Endothelial cell of umbilical vein (primary cell): ENCODE data around the gene AFAP1L2. TPM values are rescaled to one million over a fixed set of nuclear protein-coding genes. Genes with fewer than 3 reads are reported as not detected.

Experiments used
- BruUV-seq: library from RNA; stranded (reverse); fragments of 400-500 nt; replicated peaks from 2 replicates; lab custom pipeline; 2021; lab: Mats Ljungman, UMichigan
- CTCF ChIA-PET: fragments of 300-600, 350-600 bp; sonication (Branson Sonifier 250); formaldehyde crosslinking; loops from one replicate; lab custom pipeline; 2021; ENCODE audit warnings: antibody characterized with exemption, inconsistent platforms; lab: Charles Lee
- POLR2A ChIA-PET: fragments of 300-600, 350-600 bp; sonication (Branson Sonifier 250); formaldehyde crosslinking; loops from one replicate; lab custom pipeline; 2021; ENCODE audit warnings: antibody characterized with exemption, inconsistent platforms; lab: Charles Lee
- DNase-seq: peaks from one replicate; pipeline ENCODE4 v3.0.0-alpha.2; 2011; ENCODE audit warnings: low read depth, low spot score
- FAIRE-seq: peaks from 2 replicates; lab custom pipeline; 2011; peaks lifted over from hg19 to GRCh38; lab: Jason Lieb, UNC
- H2AFZ ChIP-seq: 2 replicates; pipeline ENCODE4 v1.6.0; 2012; ENCODE audit warnings: low read depth, low read length, control low read depth, inconsistent platforms
- H3K27ac ChIP-seq: 2 replicates; pipeline ENCODE4 v1.5.1; 2011; ENCODE audit warnings: low read depth, mild to moderate bottlenecking, control low read depth, low read length, moderate library complexity; ENCODE audit not compliant: insufficient read depth
- H3K27me3 ChIP-seq, 2 experiments: 2 replicates each; pipeline versions ENCODE4 v1.6.0 to v1.6.1; 2011; ENCODE audit warnings: low read length in 2 of 2, mixed read lengths in 1 of 2; ENCODE audit not compliant: control insufficient read depth in 2 of 2, insufficient read depth in 2 of 2
- H3K36me3 ChIP-seq, 2 experiments: 2 replicates in 1 of 2; 3 replicates in 1 of 2; pipeline ENCODE4 v1.5.1; 2011; ENCODE audit warnings: low read length in 2 of 2, mild to moderate bottlenecking in 1 of 2, moderate library complexity in 1 of 2; ENCODE audit not compliant: control insufficient read depth in 2 of 2, insufficient read depth in 2 of 2; ENCODE audit errors: extremely low read depth in 1 of 2
- H3K4me1 ChIP-seq: 3 replicates; pipeline ENCODE4 v1.5.1; 2011; ENCODE audit warnings: mild to moderate bottlenecking, low read length; ENCODE audit not compliant: control insufficient read depth, insufficient read depth; ENCODE audit errors: extremely low read depth
- H3K4me2 ChIP-seq: 2 replicates; pipeline ENCODE4 v1.6.1; 2011; ENCODE audit warnings: low read length, control low read depth, mixed read lengths; ENCODE audit not compliant: insufficient read depth
- H3K4me3 ChIP-seq, 3 experiments: fragments of 200-600 bp in 1 of 3; sonication (generic), shearing (Covaris generic) in 1 of 3; replicated peaks in 1 of 3; 2 replicates each; pipeline ENCODE4 v1.5.1; 2011 to 2016; ENCODE audit warnings: control low read depth in 3 of 3, low read length in 3 of 3, mild to moderate bottlenecking in 2 of 3, inconsistent platforms in 1 of 3, low read depth in 1 of 3, moderate library complexity in 1 of 3; ENCODE audit not compliant: insufficient read depth in 1 of 3
- H3K79me2 ChIP-seq: 2 replicates; pipeline ENCODE4 v1.6.0; 2012; ENCODE audit warnings: low read length, inconsistent platforms; ENCODE audit not compliant: control insufficient read depth, insufficient read depth
- H3K9ac ChIP-seq: replicated peaks from 2 replicates; pipeline ENCODE3; 2011; ENCODE audit warnings: low read length, control low read depth; ENCODE audit not compliant: insufficient read depth; ENCODE audit errors: extremely low read depth
- H3K9me1 ChIP-seq: replicated peaks from 3 replicates; pipeline ENCODE4 v1.6.0; 2011; ENCODE audit warnings: mild to moderate bottlenecking, low read length; ENCODE audit not compliant: control insufficient read depth, insufficient read depth; ENCODE audit errors: extremely low read depth
- H3K9me3 ChIP-seq: replicated peaks from 2 replicates; pipeline ENCODE4 v1.5.1; 2012; ENCODE audit warnings: low read length, inconsistent platforms; ENCODE audit not compliant: control insufficient read depth, insufficient read depth
- H4K20me1 ChIP-seq: replicated peaks from 2 replicates; pipeline ENCODE3; 2011; ENCODE audit warnings: mild to moderate bottlenecking, low read length; ENCODE audit not compliant: control insufficient read depth, insufficient read depth; ENCODE audit errors: extremely low read depth
- CTCF ChIP-seq, 2 donors: IDR thresholded peaks; 1 replicate in 1 of 2; 2 replicates in 1 of 2; pipeline ENCODE4 v1.5.1; 2011; ENCODE audit warnings: low read length in 2 of 2, mild to moderate bottlenecking in 2 of 2, moderate library complexity in 2 of 2, control low read depth in 1 of 2, inconsistent platforms in 1 of 2, low read depth in 1 of 2; ENCODE audit not compliant: insufficient read depth in 1 of 2; ENCODE audit errors: extremely low read depth in 1 of 2
- EZH2 ChIP-seq: IDR thresholded peaks from 2 replicates; pipeline ENCODE4 v1.6.1; 2012; ENCODE audit warnings: borderline replicate concordance, low read depth, mild to moderate bottlenecking, moderate library complexity, low read length, inconsistent platforms; ENCODE audit not compliant: severe bottlenecking
- GATA2 ChIP-seq: IDR thresholded peaks from 2 replicates; pipeline ENCODE4 v1.7.0; 2011; ENCODE audit warnings: low read depth, mild to moderate bottlenecking, moderate library complexity, mixed read lengths, low read length; ENCODE audit not compliant: insufficient read length, insufficient read depth
- JUN ChIP-seq: IDR thresholded peaks from 2 replicates; pipeline ENCODE4 v1.6.1; 2011; ENCODE audit warnings: borderline replicate concordance, low read depth; ENCODE audit not compliant: insufficient read length, insufficient read depth
- MAX ChIP-seq: IDR thresholded peaks from 2 replicates; pipeline ENCODE4 v1.6.1; 2011; ENCODE audit not compliant: insufficient read depth, insufficient read length
- MYC ChIP-seq: IDR thresholded peaks from one replicate; pipeline ENCODE4 v1.6.1; 2011; ENCODE audit warnings: mild to moderate bottlenecking, low read depth, low read length
- POLR2A ChIP-seq: IDR thresholded peaks from 2 replicates; pipeline ENCODE4 v1.6.1; 2012; ENCODE audit warnings: low read depth, mild to moderate bottlenecking, control low read depth, low read length
- POLR2AphosphoS5 ChIP-seq: IDR thresholded peaks from 2 replicates; pipeline ENCODE4 v1.6.1; 2012; ENCODE audit warnings: low read depth, mild to moderate bottlenecking, control low read depth, low read length, moderate library complexity; ENCODE audit not compliant: insufficient read depth
- dilution Hi-C: fragments of 300-500 bp; cut with MboI; formaldehyde crosslinking; loops from one replicate; pipeline ENCODE4 v1.15.0; 2019; ENCODE audit warnings: low sequenced_read_pairs; ENCODE audit not compliant: extremely low pct_ligation_motif_present
- intact Hi-C: fragments of 100-400 bp; cut with micrococcal nuclease; formaldehyde crosslinking; loops from one replicate; pipeline ENCODE4 v1.10.0; 2022
- polyA plus RNA-seq, 4 experiments: library from polyadenylated mRNA; depleted of rRNA in 3 of 4; stranded (reverse) in 3 of 4; unstranded in 1 of 4; fragments of >200 nt; gene quantifications; 2 replicates each; pipeline versions ENCODE4 v1.2.1 to v1.2.3, GENCODE V29; 2011 to 2012; ENCODE audit warnings: missing spikeins in 1 of 4
- total RNA-seq: library from RNA; stranded (reverse); gene quantifications from 2 replicates; pipeline ENCODE4 v1.2.3, GENCODE V29; 2021

Gene AFAP1L2
- total and polyA plus RNA-seq, 2 donors (not counting 3 experiments of a cell fraction or from before 2014, with no cell fraction given) = 0.90 to 4.1 TPM

GRCh38 chr10:114399576-114399975, 4.7 kb downstream of the AFAP1L2 start:
- Histone ChIP-seq H3K4me3 (no peak overlapping the region), H3K4me1 (peaks cover 5% of the 10 kb centered on the region), H3K4me2 (no peak overlapping the region), H3K36me3 (no peaks in the 10 kb centered on the region), H3K9ac (no peak overlapping the region), H4K20me1 (no peaks in the 10 kb centered on the region), H3K9me3 (no peaks in the 10 kb centered on the region), H3K9me1 (no peaks in the 10 kb centered on the region), H2AFZ (no peak overlapping the region), H3K27me3 (peaks cover 88 to 95% of the 10 kb centered on the region in 2 experiments), H3K79me2 (no peaks in the 10 kb centered on the region), H3K27ac (no peak overlapping the region)
- TF ChIP-seq EZH2 = no peak
- no peak for TF ChIP-seq MYC
- TF ChIP-seq MAX = no peak
- no peak for TF ChIP-seq JUN
- TF ChIP-seq POLR2A = no peak
- TF ChIP-seq CTCF (IDR thresholded peaks at IDR 0.05; ENCODE audit: extremely low read depth in 1 of 2, insufficient read depth in 1 of 2, low read depth in 1 of 2, low read length in 2 of 2) = no peak
- TF ChIP-seq GATA2 = no peak
- no peak for TF ChIP-seq POLR2AphosphoS5
- dilution Hi-C loops = no loop called here
- intact Hi-C loops = no loop called here
- ChIA-PET POLR2A (no interaction called here), CTCF (no interaction called here)
- DNase-seq (no peak), FAIRE-seq (no peak)
- no TSS peak for BruUV-seq
